ENCODE data around the gene RBFOX1. TPM values are rescaled to one million over a fixed set of nuclear protein-coding genes. Genes with fewer than 3 reads are reported as not detected.

RBFOX1 gene
- total and polyA plus RNA-seq, 10 of the 15 experiments (the other 5 are each of a cell fraction or from before 2014, with no cell fraction given), result 0.87 TPM; not detected in 9

GRCh38 chr16:7688811-7689210 is 356.2 kb downstream of the RBFOX1 start (continued):
- no peak for TF ChIP-seq SPI1 (IDR thresholded peaks at IDR 0.05; ENCODE audit: borderline replicate concordance, insufficient read depth, low read depth, low read length)
- no peak for TF ChIP-seq CHD1 (IDR thresholded peaks at IDR 0.05; ENCODE audit: low read depth, low read length)
- no peak for TF ChIP-seq SUZ12 (IDR thresholded peaks at IDR 0.05; ENCODE audit: unreplicated experiment)
- TF ChIP-seq KAT2A (conservative IDR thresholded peaks at IDR 0.05; ENCODE audit: control insufficient read depth, low read depth, low read length), result no peak

- no peak overlapping the region for H3K4me2 ChIP-seq (ENCODE audit: control insufficient read depth, insufficient read depth)
- in situ Hi-C loops (cut with MboI), result no loop called here
- no peaks in the 10 kb centered on the region for H3K36me3 ChIP-seq (ENCODE audit: control insufficient read depth in 2 of 2, insufficient read depth in 2 of 2, low read length in 1 of 2)
- H3K79me2 ChIP-seq (ENCODE audit: control insufficient read depth, insufficient read depth, low read length), result no peaks in the 10 kb centered on the region
- SMC1A ChIA-PET (ENCODE audit: uncharacterized antibody, unreplicated experiment), result no interaction called here
- no peaks in the 10 kb centered on the region for H4K20me1 ChIP-seq (ENCODE audit: control insufficient read depth, insufficient read depth)
- no peak overlapping the region for H3K9ac ChIP-seq (ENCODE audit: control insufficient read depth, insufficient read depth, low read length)
- RAD21 ChIA-PET (ENCODE audit: unreplicated experiment), result no interaction called here
- no peak overlapping the region for H3K27ac ChIP-seq (ENCODE audit: control insufficient read depth, insufficient read depth)
- CTCF ChIA-PET, result no interaction called here
- DNase-seq (ENCODE audit: low read depth, low spot score) (no peak), FAIRE-seq (no peak), ATAC-seq (no peak)
- BruUV-seq (replicated peaks), result no TSS peak
- H3K9me3 ChIP-seq (replicated peaks; ENCODE audit: control insufficient read depth, insufficient read depth, low read length), result no peaks in the 10 kb centered on the region
- POLR2A ChIA-PET, result no interaction called here
- TF ChIP-seq BCL3 (IDR thresholded peaks at IDR 0.05; ENCODE audit: borderline replicate concordance, insufficient read depth, low read depth, low read length, poor library complexity, severe bottlenecking), result no peak
- TF ChIP-seq BCLAF1 (IDR thresholded peaks at IDR 0.05), result no peak
- TF ChIP-seq RAD51 (IDR thresholded peaks at IDR 0.05), result no peak
- TF ChIP-seq FOXK2 (IDR thresholded peaks at IDR 0.05), result no peak
- no peak for TF ChIP-seq MTA2 (IDR thresholded peaks at IDR 0.05; ENCODE audit: low read depth)
- TF ChIP-seq NFYA (IDR thresholded peaks at IDR 0.05; ENCODE audit: borderline replicate concordance, low read depth, low read length), result no peak
- no peak for TF ChIP-seq GATAD2B (conservative IDR thresholded peaks at IDR 0.05; ENCODE audit: low read depth)
- no peak for TF ChIP-seq ESRRA (IDR thresholded peaks at IDR 0.05; ENCODE audit: low read length)
- no peak for TF ChIP-seq RFX5 (IDR thresholded peaks at IDR 0.05; ENCODE audit: low read depth, low read length)
- TF ChIP-seq FOS (IDR thresholded peaks at IDR 0.05; ENCODE audit: borderline replicate concordance, extremely low read depth, insufficient read length), result no peak
- no peak for TF ChIP-seq NR2C2 (IDR thresholded peaks at IDR 0.05; ENCODE audit: borderline replicate concordance, control insufficient read depth, insufficient read length, low read depth)
- no peak for TF ChIP-seq TCF7 (IDR thresholded peaks at IDR 0.05; ENCODE audit: borderline replicate concordance)
- no peak for TF ChIP-seq USF1 (IDR thresholded peaks at IDR 0.05; ENCODE audit: borderline replicate concordance, extremely low read length, insufficient read depth, low read depth, low read length)
- no peak for TF ChIP-seq CREM (IDR thresholded peaks at IDR 0.05; ENCODE audit: low read depth)
- TF ChIP-seq RUNX3 (IDR thresholded peaks at IDR 0.05; ENCODE audit: low read length), result no peak
- TF ChIP-seq ATF7 (IDR thresholded peaks at IDR 0.05; ENCODE audit: low read depth), result no peak
- TF ChIP-seq HDAC2 (IDR thresholded peaks at IDR 0.05), result no peak
- no peak overlapping the region for H2AFZ ChIP-seq (ENCODE audit: control insufficient read depth, low read depth, low read length)
- intact Hi-C loops (cut with micrococcal nuclease; ENCODE audit: unreplicated experiment), result no loop called here
- WGBS (ENCODE audit: insufficient coverage, insufficient replicate concordance, low lambda C conversion rate, missing lambda C conversion rate), result 0% methylated on average over 1 of the region's 1 CpG
- H3K4me1 ChIP-seq (ENCODE audit: control insufficient read depth, insufficient read depth, low read length), result no peaks in the 10 kb centered on the region
- no peaks in the 10 kb centered on the region for H3K27me3 ChIP-seq (replicated peaks in 1 of 2; ENCODE audit: control insufficient read depth in 2 of 2, insufficient read depth in 2 of 2, low read length in 1 of 2)
- no peak overlapping the region for H3K4me3 ChIP-seq
Observed at GRCh38 chr16:7689234-7689633, 356.6 kb downstream of the RBFOX1 start.

Measured in GM12878 (cell line).